Natural killer cell (primary cell): ENCODE measurements around the gene SYNDIG1. TPM values are rescaled to one million over a fixed set of nuclear protein-coding genes. Genes with fewer than 3 reads are reported as not detected.

Source experiments
- ATAC-seq, 3 donors: fragments of 150-1000 bp in 2 of 3; fragments of 200-7000 bp in 1 of 3; cut with Tn5 transposase; 1 replicate in 1 of 3; 2 replicates in 2 of 3; pipeline ENCODE4 v1.10.0; 2021; ENCODE audit warnings: mild to moderate bottlenecking in 2 of 3, moderate library complexity in 2 of 3
- DNase-seq, 2 donors: peaks; one replicate each; pipeline versions ENCODE4 v3.0.0 to v3.0.0-alpha.2; 2013 to 2021; ENCODE audit warnings: mixed read lengths in 1 of 2
- H3K27ac ChIP-seq: one replicate; pipeline ENCODE4 v1.5.1; 2013; ENCODE audit warnings: mild to moderate bottlenecking, low read length
- H3K27me3 ChIP-seq: one replicate; pipeline ENCODE4 v1.6.1; 2013; ENCODE audit warnings: low read length; ENCODE audit not compliant: control insufficient read depth, insufficient read depth
- H3K36me3 ChIP-seq: one replicate; pipeline ENCODE4 v1.6.1; 2013; ENCODE audit warnings: low read length; ENCODE audit not compliant: control insufficient read depth, insufficient read depth
- H3K4me1 ChIP-seq: one replicate; pipeline ENCODE4 v1.6.1; 2013; ENCODE audit warnings: low read length; ENCODE audit not compliant: control insufficient read depth, insufficient read depth
- H3K4me3 ChIP-seq: one replicate; pipeline ENCODE4 v1.5.1; 2013; ENCODE audit warnings: low read length
- H3K9me3 ChIP-seq: one replicate; pipeline ENCODE4 v1.6.1; 2013; ENCODE audit warnings: low read length; ENCODE audit not compliant: control insufficient read depth, insufficient read depth
- H3K27ac Mint-ChIP-seq, 2 donors: one replicate each; pipeline ENCODE4 v1.8.0; 2022; ENCODE audit warnings: mild to moderate bottlenecking in 2 of 2, mixed read lengths in 2 of 2, moderate library complexity in 1 of 2
- H3K27me3 Mint-ChIP-seq, 2 donors: one replicate each; pipeline ENCODE4 v1.8.0; 2022; ENCODE audit warnings: low read depth in 2 of 2, mixed read lengths in 2 of 2
- H3K36me3 Mint-ChIP-seq: one replicate; pipeline ENCODE4 v1.8.0; 2022; ENCODE audit warnings: mixed read lengths
- H3K4me1 Mint-ChIP-seq, 2 donors: one replicate each; pipeline ENCODE4 v1.8.0; 2022; ENCODE audit warnings: mixed read lengths in 2 of 2
- H3K4me3 Mint-ChIP-seq: one replicate; pipeline ENCODE4 v1.8.0; 2022; ENCODE audit warnings: mild to moderate bottlenecking, moderate library complexity, mixed read lengths
- H3K9me3 Mint-ChIP-seq, 2 donors: one replicate each; pipeline ENCODE4 v1.8.0; 2022; ENCODE audit warnings: mixed read lengths in 2 of 2
- WGBS: methylation state at CpG from one replicate; pipeline ENCODE4 v1.1.7; 2013; ENCODE audit warnings: missing lambda C conversion rate; ENCODE audit not compliant: insufficient coverage; 5-methylcytosine and 5-hydroxymethylcytosine counted together
- intact Hi-C: fragments of 100-400 bp; cut with micrococcal nuclease; formaldehyde crosslinking; loops from one replicate; pipeline ENCODE4 v1.14.2; 2022
- total RNA-seq, 4 donors: library from RNA; stranded (reverse); fragments of 120-200 nt in 1 of 4; gene quantifications; one replicate each; pipeline versions ENCODE4 v1.2.3 to v1.2.4, GENCODE V29; 2013 to 2022
- TF ChIP-seq, protein P1 (sequence below): fragments of 200-600 bp; IDR thresholded peaks from one replicate; pipeline ENCODE4 v1.8.0; 2022; ENCODE audit warnings: antibody characterized with exemption

The SYNDIG1 gene
- total RNA-seq, 3 donors from 2014 or later (not counting 1 experiment from before 2014, with no cell fraction given): not detected

DNA sequence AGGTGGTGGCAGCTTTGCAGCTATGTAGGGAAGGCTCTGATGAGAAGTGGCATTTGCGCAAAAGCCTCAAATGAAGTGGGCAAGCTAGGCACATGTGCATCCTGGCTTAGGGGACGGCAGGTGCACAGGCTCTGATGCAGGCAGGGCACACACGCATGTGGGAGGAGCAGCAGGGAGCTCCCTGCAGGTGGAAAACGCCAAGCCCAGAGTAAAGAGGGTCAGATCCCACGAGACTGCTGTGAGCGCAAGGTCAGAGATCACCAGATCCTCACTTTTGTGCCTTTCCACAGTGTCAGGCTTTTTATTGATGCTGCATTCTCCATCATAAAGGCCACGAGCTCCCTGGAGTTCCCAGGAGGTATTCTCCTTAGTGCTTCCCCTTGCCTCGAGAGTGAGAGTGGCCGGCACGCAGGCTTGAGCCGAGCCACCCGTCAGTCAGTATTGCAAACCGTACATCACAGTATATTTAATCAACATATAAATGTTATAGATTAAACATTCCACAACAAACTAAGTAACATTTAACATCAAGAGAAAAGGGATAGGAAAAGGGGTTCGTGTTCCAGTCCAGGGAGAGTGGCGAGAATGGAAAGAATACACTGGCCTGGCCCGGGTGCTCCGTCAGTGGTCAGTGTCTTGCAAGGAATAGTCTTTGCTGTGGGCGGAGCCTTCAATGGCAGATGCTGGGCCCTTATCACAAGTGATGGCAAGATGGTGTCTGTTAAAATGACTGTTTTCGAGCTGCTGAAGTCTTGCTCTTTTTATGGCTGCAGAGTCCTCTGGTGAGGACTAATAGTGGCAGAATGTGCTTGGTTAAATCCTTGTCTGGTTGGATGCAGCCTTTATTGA lies 109.4 kb downstream of the SYNDIG1 start:
- Histone ChIP-seq H3K27ac (no peak overlapping the region), H3K27me3 (no peaks in the 10 kb centered on the region), H3K9me3 (no peaks in the 10 kb centered on the region), H3K4me1 (no peaks in the 10 kb centered on the region), H3K36me3 (no peaks in the 10 kb centered on the region), H3K4me3 (no peak overlapping the region)
- Mint-ChIP-seq H3K27ac (no peak overlapping the region), H3K4me3 (no peak overlapping the region), H3K9me3 (no peaks in the 10 kb centered on the region), H3K27me3 (peaks cover 0 to 7% of the 10 kb centered on the region in 2 donors), H3K36me3 (no peaks in the 10 kb centered on the region), H3K4me1 (no peaks in the 10 kb centered on the region)
- TF ChIP-seq, protein P1, sequence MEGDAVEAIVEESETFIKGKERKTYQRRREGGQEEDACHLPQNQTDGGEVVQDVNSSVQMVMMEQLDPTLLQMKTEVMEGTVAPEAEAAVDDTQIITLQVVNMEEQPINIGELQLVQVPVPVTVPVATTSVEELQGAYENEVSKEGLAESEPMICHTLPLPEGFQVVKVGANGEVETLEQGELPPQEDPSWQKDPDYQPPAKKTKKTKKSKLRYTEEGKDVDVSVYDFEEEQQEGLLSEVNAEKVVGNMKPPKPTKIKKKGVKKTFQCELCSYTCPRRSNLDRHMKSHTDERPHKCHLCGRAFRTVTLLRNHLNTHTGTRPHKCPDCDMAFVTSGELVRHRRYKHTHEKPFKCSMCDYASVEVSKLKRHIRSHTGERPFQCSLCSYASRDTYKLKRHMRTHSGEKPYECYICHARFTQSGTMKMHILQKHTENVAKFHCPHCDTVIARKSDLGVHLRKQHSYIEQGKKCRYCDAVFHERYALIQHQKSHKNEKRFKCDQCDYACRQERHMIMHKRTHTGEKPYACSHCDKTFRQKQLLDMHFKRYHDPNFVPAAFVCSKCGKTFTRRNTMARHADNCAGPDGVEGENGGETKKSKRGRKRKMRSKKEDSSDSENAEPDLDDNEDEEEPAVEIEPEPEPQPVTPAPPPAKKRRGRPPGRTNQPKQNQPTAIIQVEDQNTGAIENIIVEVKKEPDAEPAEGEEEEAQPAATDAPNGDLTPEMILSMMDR: no peak
- DNase-seq: no peak
- WGBS: 85% methylated on average over 14 of the region's 19 CpGs
- ATAC-seq: no peak
- intact Hi-C loops: no loop called here

GRCh38 chr20:24579475-24579874 lies 110.0 kb downstream of the SYNDIG1 start:
- no peaks in the 10 kb centered on the region for H3K27me3 ChIP-seq
- no peak for DNase-seq
- peaks cover 0 to 7% of the 10 kb centered on the region in 2 donors for H3K27me3 Mint-ChIP-seq
- ATAC-seq: no peak
- H3K4me3 Mint-ChIP-seq: no peak overlapping the region
- no peaks in the 10 kb centered on the region for H3K9me3 ChIP-seq
- TF ChIP-seq, protein P1: no peak
- intact Hi-C loops: no loop called here
- H3K36me3 ChIP-seq: no peaks in the 10 kb centered on the region
- H3K27ac Mint-ChIP-seq: no peak overlapping the region
- WGBS: 77% methylated on average over 10 of the region's 10 CpGs
- no peak overlapping the region for H3K4me3 ChIP-seq
- H3K36me3 Mint-ChIP-seq: no peaks in the 10 kb centered on the region
- H3K4me1 ChIP-seq: no peaks in the 10 kb centered on the region
- H3K4me1 Mint-ChIP-seq: no peaks in the 10 kb centered on the region
- H3K9me3 Mint-ChIP-seq: no peaks in the 10 kb centered on the region
- H3K27ac ChIP-seq: no peak overlapping the region

- no peaks in the 10 kb centered on the region for H3K4me1 Mint-ChIP-seq
- Histone ChIP-seq H3K4me1 (no peaks in the 10 kb centered on the region), H3K27me3 (no peaks in the 10 kb centered on the region), H3K4me3 (no peak overlapping the region), H3K27ac (no peak overlapping the region), H3K9me3 (no peaks in the 10 kb centered on the region), H3K36me3 (no peaks in the 10 kb centered on the region)
- H3K27me3 Mint-ChIP-seq: peaks cover 0 to 7% of the 10 kb centered on the region in 2 donors
- no peak for ATAC-seq
- H3K27ac Mint-ChIP-seq: no peak overlapping the region
- no peaks in the 10 kb centered on the region for H3K36me3 Mint-ChIP-seq
- TF ChIP-seq, protein P1: no peak
- 92% methylated on average over 5 of the region's 8 CpGs for WGBS
- DNase-seq: no peak
- intact Hi-C loops: no loop called here
- no peaks in the 10 kb centered on the region for H3K9me3 Mint-ChIP-seq
- H3K4me3 Mint-ChIP-seq: no peak overlapping the region
Measured at GRCh38 chr20:24580006-24580405, 110.6 kb downstream of the SYNDIG1 start.

GRCh38 chr20:24580855-24581254 lies 111.4 kb downstream of the SYNDIG1 start:
- H3K27ac Mint-ChIP-seq: no peak overlapping the region
- ATAC-seq: no peak
- no peak for DNase-seq
- H3K4me3 Mint-ChIP-seq: no peak overlapping the region
- peaks cover 0 to 7% of the 10 kb centered on the region in 2 donors for H3K27me3 Mint-ChIP-seq
- Histone ChIP-seq H3K36me3 (no peaks in the 10 kb centered on the region), H3K9me3 (no peaks in the 10 kb centered on the region), H3K27ac (no peak overlapping the region), H3K27me3 (no peaks in the 10 kb centered on the region), H3K4me1 (no peaks in the 10 kb centered on the region), H3K4me3 (no peak overlapping the region)
- WGBS: 91% methylated on average over 10 of the region's 10 CpGs
- intact Hi-C loops: no loop called here
- TF ChIP-seq, protein P1: no peak
- no peaks in the 10 kb centered on the region for H3K9me3 Mint-ChIP-seq
- no peaks in the 10 kb centered on the region for H3K36me3 Mint-ChIP-seq
- no peaks in the 10 kb centered on the region for H3K4me1 Mint-ChIP-seq
